HG03139 (cell line): ENCODE results near the gene MED9.

Experiments used
- ATAC-seq: cut with Tn5 transposase; IDR thresholded peaks from one replicate; pipeline ENCODE4 v1.9.1; 2021; ENCODE audit not compliant: unreplicated experiment

The MED9 gene

GRCh38 chr17:17503566-17504130 is 26.8 kb downstream of the MED9 start:
- ATAC-seq, result no peak

GRCh38 chr17:17504341-17505140 is 27.7 kb downstream of the MED9 start:
- no peak for ATAC-seq

- no peak for ATAC-seq
These were observed 28.4 kb downstream of the MED9 start for GRCh38 chr17:17505151-17505550.

GRCh38 chr17:17505610-17506171 is 28.9 kb downstream of the MED9 start:
- ATAC-seq, result no peak

- ATAC-seq, result no peak
These were observed 29.5 kb downstream of the MED9 start for GRCh38 chr17:17506181-17506741.

GRCh38 chr17:17506893-17507464 is 30.2 kb downstream of the MED9 start:
- no peak for ATAC-seq

GRCh38 chr17:17507465-17508011 is 30.7 kb downstream of the MED9 start:
- no peak for ATAC-seq

- no peak for ATAC-seq
These were observed 31.3 kb downstream of the MED9 start for GRCh38 chr17:17508019-17508535.

- ATAC-seq, result no peak
These were observed 32.1 kb downstream of the MED9 start for GRCh38 chr17:17508646-17509591.

GRCh38 chr17:17509601-17510425 is 33.0 kb downstream of the MED9 start:
- no peak for ATAC-seq

GRCh38 chr17:17510456-17511292 is 33.9 kb downstream of the MED9 start:
- no peak for ATAC-seq

GRCh38 chr17:17511293-17511741 is 34.5 kb downstream of the MED9 start:
- no peak for ATAC-seq

GRCh38 chr17:17511881-17512858 is 35.4 kb downstream of the MED9 start:
- ATAC-seq, result no peak

- ATAC-seq, result no peak
These were observed 36.1 kb downstream of the MED9 start for GRCh38 chr17:17512866-17513265.

GRCh38 chr17:17513626-17514025 is 36.8 kb downstream of the MED9 start:
- ATAC-seq, result no peak

GRCh38 chr17:17514361-17514992 is 37.7 kb downstream of the MED9 start:
- ATAC-seq, result no peak
